Measurements from ENCODE around the gene GGACT.
"Not testable (repeated sequence)": the region's sequence is repeated elsewhere in the genome, so short reads cannot be mapped to it uniquely, and the experiment has no call there.

Gene GGACT

DNA sequence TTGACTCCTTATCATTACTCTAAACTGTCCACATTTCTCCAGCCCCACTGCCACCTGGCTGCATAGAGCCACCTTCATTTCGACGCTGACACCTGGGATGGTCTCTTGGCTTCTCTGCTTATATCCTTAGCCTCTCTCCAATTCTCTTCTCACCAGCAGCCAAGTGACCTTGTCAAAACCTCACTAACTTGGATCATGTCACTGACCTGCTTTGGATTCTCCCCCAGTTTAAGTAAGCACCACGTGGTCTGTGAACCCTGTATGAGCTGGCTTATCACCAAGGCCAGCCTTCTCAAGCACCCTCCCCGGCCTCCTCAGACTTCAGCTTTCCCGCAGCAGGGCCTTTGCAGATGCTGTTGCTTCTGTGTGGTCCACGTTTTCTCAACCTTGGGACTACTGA, 12.3 kb upstream of the GGACT start:
- DNase-seq (ENCODE audit: low spot score): no peak

DNA sequence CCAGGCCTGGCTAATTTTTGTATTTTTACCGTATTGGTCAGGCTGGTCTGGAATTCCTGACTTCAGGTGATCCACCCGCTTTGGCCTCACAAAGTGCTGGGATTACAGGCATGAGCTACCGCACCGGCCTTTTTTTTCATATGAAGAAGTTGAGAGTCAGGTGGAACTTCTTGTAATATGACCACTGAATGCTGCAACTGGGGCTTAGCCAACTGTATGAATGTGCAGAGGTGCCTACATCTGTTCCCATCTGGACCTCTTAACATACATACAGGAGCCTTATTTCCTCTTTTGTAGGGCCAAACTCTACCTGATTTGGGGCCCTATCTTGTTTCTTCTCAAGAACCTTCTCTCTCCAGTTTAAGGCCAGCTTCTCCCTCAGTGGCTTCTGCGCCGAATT, 11.9 kb upstream of the GGACT start:
- DNase-seq (ENCODE audit: low spot score): no peak

DNA sequence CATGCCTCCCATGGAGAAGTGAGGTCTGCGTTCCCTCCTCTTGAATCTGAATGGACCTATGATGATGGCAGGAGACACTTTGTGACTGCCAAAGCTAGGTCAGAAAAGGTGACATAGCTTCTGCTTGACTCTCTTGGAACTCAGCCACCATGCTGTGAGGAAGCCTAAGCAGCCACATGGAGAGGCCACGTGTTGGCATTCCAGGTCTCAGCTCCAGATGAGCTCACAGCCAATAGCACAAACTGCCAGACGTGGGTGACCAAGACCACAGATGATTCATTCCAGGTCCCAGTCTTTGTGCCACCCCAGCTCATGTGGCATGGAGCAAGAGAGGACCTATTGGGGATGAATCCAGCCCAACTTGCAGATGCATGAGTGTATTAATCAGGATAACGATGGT, 8.7 kb upstream of the GGACT start:
- DNase-seq (ENCODE audit: low spot score): no peak

DNA sequence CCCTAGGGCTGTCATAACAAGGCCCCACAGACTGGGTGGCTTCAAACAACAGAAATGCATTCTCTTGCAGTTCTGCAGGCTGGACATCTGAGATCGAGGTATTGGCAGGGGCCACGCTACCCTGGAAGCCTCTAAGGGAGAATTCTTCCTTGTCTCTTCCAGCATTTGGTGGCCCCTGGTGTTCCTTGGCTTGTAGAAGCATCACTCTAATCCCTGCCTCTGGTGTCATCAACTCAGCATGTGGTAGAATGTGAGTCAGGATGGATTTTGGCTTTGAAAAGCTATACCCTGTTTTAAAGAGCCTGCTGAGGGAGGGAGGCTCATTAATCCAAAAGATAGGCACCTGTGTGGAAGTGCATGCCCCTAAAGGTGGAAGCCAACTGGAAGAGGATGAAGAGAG, 7.9 kb upstream of the GGACT start:
- no peak for DNase-seq (ENCODE audit: low spot score)

DNA sequence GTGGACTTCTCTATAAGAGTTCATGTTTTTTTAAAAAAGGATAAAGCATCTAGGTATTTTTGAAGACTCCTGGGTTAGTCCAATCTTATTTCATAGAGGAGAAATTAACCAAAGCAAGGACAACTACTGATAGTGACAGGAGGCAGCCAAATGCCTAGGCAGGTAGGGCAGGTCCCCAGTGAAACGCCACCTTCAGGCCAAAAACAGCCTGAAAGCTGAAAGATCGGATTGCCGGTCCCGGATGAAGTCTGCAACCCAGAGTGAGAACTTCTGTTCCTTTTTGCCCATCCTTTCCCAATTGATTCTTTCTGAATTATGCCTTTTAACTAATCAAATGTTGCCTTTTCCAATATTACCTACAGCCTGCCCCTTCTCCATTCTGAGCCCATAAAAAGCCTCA, 6.1 kb upstream of the GGACT start:
- DNase-seq (ENCODE audit: low spot score): no peak

DNA sequence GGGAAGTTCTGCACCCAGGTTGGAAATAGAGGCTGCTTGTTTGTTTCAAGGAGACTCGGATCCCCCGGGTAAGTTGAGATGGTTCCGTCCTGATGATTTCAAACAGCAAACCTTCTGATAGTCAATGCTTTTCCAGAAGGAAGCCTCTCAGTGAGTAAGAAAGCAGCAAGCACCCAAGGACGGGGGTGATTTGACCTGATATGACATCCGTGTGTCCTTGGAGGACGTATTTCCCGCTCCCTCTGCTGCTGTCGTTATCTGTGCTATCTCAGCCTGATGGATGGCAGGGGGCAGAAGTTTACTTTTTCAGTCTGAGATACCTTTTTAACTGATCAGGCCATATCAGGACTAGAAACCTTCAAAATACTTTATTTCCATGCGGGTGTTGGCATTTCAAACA, 5.7 kb upstream of the GGACT start:
- DNase-seq (ENCODE audit: low spot score): no peak

DNA sequence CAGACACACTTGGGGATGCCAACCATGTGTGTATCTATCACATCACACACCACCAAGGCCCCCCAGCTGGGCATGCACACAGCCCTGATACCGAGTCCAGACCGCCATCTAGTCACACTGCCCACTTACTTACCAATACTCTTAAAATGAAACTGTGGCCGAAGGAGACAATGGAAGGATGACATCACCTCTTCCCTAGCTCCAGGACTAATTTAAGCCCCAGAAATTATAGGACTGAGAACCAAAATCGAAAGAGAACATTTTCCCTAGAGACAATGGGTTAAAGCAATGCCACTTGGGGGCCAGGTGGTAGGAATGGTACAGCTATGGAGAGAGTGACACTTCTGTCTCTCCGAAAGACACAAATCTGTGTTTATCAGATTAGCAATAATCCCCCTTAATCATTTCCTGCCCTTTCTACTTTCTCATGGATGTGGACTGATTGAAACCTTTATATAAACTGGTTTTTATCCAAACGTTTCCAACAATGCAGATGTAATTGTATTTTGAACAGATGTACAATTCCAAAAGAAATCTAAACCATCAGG, 663 bp upstream of the GGACT start:
- no peak for DNase-seq (ENCODE audit: low spot score)

DNA sequence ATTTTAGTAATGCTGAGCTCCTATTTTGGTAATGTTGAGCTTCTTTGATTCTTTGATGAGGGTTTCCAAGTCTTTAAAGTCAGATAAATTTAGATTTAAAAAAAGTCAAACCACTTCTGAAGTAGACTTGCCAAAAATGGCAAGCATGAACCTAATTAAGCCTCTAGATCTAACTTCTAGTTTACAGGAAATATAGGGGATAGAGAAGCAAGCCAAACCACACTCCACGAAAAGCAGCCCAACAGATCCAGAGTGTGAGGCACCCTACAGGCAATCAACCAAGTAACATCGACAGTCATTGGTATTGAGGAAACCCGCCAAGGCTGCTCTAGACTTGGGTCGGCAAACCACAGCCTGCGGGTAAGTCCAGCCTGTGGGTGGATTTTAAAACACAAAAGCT, 3.7 kb downstream of the GGACT start:
- no peak for DNase-seq (ENCODE audit: low spot score)

DNA sequence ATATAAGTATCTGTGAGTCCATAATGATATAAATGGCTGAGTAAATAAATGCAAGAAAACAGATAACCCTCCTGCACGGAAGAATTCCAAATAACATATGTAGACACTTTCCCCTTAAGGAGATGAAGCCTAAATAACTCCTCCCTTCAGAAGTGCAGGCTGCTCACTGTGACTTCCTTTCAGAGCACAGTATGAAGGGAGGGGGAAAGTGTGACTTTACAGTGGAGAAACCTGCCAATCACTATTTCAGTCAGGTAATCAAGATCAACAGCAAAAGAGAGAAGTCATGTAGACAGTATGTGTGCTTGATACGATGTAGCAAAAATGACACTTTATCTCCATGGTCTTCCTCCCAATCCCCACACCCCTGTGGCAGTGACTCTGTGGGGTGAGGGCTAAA, 7.1 kb downstream of the GGACT start:
- DNase-seq (ENCODE audit: low spot score): no peak

DNA sequence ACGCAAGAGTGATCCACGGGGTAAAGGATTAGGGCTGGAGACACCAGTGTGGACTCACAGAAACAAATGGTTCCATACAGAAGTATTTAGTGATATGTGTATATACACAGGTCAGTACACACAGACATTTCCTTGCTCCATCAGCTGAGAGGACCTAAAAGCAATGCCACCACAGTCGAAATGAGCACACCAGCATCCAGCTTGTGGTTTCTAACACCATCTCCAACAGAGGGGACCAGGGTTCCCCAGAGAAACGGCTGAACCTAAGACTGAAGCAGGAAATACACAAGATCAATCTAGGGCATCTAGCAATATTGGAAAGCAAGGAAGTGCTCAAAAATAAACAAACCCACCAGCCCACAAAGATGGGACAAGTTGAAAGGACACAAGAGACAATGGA, 7.6 kb downstream of the GGACT start:
- no peak for DNase-seq (ENCODE audit: low spot score)

DNA sequence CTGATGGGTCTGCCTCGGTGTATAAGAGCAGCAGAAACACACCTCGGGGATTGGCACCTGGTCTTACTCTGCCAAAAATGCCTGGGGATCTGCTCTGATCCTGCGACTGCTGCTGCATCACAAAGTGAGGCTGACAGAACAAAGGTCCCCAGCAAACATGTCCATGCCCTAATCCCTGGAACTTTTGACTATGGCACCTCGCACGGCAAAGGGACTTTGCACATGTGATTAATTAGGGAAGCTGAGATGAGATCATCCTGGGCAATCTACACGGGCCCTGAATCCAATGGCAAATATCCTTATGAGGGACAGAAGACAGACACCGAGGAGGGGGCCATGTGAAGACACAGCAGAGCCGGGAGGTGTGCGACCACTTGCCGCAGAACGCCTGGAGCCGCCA, 8.5 kb downstream of the GGACT start:
- DNase-seq (ENCODE audit: low spot score): no peak

DNA sequence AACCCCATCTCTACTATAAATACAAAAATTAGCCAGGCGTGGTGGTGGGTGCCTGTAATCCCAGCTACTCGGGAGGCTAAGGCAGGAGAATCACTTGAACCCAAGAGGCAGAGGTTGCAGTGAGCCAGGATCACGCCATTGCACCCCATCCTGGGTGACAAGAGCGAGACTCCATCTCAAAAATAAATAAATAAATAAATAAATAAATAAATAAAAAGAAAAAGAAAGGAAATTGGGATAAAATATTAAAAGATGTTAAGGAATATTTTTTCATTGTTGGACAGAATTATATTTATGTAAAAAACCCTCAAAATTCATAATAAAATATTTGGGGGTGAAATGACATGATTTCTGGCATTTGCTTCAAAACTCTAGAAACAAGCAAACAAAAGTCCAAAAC, 11.3 kb downstream of the GGACT start:
- not testable (repeated sequence) for DNase-seq (ENCODE audit: low spot score)

DNA sequence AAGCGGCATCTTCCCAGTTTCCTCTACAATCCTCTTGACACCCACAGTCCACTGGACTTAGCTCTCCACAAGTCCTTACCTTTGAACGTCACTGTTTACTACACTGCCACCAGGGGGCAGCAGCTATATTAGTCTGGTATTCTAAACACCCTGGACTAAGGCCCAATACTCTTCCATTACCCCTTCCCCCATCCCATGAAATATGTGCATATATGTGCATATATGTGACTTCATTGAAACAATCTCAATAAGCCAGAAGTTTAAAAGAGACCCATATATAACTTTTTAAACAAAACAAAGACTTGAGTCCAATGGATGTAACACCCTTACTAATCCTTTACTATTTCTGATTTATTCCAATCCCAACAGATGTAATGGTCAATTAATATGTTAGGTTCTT, 15.5 kb downstream of the GGACT start:
- DNase-seq (ENCODE audit: low spot score): no peak

DNA sequence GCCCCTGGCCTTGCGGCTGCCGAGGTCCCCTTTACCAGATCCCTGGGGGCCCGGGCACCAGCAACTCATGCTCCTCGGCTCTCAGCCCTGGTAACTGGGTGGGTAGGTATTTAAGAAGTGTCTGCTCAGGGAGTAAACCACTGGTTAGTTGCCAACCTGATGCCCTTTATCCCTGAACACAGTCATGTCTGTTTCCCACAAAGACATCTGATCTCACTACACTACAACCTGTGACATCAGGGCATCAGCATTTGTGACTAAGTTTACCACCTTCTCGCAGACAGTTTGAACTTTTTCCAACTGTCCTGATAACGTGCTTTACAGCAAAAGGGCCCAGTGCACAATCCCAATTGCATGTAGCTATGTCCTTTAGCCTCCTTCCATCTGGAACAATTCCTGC, 22.0 kb downstream of the GGACT start:
- no peak for DNase-seq (ENCODE audit: low spot score)

DNA sequence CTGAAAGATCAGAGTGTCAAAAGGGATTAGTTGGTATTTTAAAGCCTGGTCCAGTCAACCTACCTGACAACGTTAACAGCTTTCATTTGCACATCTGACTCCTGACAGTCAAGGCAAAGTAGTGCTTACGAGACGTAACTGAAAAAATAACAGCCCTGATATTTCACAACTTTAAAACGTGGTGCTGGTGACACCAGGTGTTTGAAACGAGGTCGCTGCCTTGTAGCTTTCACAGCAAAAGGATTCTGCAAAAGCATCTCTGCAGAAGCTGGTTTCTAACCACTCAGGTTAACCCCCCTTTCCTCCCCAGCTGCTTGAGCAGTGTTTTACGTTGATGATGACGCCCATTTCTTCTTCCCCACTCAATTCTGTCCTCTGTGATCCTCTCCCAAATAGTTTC, 23.3 kb downstream of the GGACT start:
- DNase-seq (ENCODE audit: low spot score): no peak

DNA sequence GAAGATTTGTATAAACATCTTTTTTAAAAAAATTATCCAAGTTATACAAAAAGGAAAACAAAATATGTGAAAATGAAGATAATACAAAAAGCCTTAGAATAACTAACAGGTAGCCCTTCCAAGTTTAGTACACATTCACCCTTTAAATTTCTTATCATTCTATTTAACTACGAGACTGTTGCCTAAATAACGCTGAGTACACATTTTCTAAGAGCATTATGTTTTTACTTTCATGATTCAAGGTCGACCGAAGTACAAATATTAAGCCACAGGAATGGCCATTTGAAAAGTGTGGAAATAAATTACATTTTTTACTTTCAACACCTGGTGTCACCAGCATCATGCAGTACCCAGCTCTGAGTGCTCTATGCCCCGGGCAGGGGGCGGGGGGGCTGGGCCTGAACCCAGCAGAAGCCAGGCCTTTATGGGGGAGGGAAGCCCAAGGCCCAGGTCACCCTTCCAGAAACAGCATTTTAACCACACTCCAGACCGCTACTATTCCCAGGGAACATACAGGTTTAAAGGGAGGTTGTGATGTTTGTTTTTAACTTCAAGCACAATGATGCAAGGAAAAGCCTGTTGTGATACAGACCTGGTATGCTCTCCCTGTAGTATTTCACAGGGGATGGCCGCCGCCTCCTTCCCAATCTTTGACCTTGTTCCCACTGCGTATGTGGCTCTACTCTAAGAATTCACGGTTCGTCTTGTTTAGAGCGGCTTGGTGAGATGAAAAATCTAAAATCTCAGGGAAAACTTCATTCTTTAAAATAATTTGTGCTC, 24.0 kb downstream of the GGACT start:
- no peak for DNase-seq (ENCODE audit: low spot score)

DNA sequence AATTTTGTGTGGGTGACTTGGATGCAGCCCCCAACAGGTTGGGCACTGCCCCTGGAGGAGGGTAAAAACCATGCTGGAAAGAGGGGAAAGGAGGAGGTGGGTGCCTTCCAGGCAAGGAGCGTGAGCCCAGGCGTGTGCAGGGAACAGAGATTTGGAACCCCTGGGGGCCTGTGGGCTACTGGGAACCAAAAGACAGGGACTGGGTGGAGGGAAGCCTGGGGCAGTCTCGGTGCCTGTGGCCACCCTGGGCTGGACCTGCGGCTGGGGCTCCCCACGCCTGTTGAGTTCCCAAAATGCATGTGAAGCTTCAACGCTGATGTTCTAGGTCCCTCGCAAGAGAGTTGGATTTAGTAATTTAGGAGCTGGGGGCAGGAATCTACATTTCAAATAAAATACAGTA, 24.8 kb downstream of the GGACT start:
- no peak for DNase-seq (ENCODE audit: low spot score)

DNA sequence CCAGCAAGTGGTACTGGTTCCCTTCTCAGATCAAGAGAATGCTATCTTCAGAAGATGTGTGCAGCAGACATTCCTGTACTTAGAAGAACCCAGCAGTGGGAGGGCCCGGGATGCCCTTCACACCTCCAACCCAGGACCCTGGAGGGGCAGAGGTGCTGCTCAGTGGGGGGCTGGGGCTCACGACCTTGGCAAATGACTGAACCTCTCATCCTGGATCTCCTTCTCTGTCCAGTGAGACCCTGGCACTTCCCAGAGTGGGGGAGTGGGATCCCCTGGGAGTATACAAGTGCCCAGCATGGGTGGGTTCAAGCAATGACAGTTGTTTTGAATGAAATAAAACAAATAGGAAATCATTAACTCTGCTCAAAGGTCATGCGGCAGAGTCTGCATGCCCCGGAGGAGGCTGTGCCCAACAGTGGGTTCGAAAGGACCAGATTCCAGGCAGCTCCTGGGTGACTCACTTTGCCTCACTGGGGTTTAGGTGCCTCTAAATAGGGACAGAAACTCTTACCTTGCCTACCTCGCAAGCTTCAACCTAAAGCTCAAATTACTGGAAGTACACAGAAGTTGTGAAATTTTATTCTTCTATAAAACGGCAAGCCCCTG, 26.9 kb downstream of the GGACT start:
- DNase-seq (ENCODE audit: low spot score): no peak

DNA sequence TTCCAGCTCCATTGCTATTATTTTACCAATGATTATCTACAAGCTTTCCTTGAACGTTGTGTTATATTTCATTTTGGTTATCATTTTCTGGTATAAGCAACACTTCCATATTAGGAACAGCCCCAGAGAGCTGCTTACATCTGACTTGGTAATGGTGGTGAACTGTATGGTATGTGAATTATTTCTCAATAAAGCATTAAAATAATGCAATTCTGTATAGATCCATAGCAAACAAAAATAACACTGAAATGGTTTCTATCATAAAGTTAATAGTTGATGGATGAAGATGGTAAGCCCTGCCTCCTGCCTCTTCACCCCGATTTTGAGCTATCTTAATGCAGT, 27.5 kb downstream of the GGACT start:
- DNase-seq (ENCODE audit: low spot score): no peak

DNA sequence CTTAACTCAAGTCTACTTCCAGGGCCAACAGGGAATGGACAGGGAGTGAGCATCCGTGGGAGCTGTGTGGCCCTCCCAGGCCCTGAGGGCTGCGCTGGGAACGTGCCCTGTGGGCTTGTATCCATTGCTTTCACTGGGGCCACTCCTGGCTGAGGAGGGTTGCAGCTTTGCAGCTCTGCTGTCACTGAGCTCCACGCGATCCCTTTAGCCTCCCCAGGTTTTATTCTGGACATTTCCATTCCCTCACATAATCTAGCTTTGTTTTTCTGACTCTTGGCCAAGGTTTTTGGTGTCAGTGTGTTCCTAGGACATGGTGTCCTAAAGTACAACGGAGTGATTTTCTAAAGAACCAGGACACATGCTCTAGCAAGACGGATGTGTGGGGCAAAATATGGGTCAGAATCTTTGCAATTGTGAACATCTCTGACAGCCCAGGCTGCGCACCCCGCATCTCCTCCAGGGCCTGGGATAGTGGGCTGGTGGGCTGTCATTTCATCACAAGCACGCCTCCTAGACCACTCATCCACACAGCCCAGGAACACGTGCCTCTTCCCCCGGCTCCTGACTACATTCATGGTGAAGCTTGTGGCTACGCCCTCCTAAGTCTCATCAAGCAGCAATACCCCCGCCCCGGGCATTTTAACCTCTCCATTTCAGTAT, 28.0 kb downstream of the GGACT start:
- no peak for DNase-seq (ENCODE audit: low spot score)

DNA sequence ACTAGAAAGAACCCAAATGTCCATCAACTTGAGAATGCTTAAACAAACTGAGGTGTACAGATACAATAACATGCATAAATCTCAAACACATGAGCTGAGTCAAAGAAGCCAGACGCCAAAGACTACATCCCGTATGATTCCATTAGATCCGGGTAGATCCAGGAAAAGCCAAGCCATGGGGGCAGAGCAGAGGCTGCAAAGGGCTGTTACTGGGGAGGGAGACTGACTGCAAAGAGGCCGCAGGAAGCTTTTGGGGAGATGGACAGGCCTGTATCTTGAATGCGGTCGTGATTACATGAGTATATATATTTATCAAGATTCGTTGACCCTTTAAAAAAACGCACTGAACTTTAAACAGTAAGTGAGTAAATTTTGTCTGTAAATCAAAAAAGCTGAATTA, 28.7 kb downstream of the GGACT start:
- no peak for DNase-seq (ENCODE audit: low spot score)

DNA sequence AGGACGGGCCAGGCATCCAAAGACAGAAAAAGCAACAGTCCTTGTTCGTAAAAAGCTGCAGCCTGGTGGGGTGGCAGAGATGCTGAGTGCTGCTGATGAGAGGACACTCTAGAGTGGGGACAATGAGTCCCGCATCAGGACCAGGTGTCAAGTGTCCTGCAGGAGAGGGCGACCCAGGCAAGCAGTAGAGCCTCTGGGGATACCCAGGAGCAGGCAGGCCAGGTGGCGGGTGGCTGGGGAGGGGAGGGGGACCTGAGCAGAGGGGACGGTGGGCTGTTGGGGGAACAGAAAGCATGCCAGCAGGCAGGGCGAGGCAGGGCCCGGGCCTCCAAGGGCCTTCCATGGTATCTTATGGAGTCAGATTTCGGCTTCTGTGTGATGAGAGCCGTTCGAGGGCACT, 35.8 kb downstream of the GGACT start:
- DNase-seq (ENCODE audit: low spot score): no peak

DNA sequence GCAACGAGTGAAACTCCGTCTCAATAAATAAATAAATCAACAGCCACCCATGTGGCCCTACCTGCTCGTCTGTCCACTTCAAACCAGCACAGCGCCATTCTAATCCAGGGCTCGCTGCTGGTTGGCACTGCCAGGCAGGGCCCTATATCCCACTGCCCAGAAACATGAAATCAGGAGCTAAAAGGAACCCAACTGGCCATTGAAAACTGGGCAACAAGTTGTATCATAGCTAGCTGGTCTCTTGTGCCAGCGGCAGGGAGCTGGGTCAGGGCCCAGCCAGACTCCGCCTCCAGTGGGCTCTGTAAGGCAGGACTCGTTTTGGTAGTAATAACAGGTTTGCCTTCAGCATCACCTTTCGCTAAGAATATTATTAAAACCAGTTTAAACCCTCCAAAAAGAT, 39.3 kb downstream of the GGACT start:
- DNase-seq (ENCODE audit: low spot score): no peak

Data from left forelimb (tissue), 1 donor.